ENCODE measurements around the gene MIDN.

DNA sequence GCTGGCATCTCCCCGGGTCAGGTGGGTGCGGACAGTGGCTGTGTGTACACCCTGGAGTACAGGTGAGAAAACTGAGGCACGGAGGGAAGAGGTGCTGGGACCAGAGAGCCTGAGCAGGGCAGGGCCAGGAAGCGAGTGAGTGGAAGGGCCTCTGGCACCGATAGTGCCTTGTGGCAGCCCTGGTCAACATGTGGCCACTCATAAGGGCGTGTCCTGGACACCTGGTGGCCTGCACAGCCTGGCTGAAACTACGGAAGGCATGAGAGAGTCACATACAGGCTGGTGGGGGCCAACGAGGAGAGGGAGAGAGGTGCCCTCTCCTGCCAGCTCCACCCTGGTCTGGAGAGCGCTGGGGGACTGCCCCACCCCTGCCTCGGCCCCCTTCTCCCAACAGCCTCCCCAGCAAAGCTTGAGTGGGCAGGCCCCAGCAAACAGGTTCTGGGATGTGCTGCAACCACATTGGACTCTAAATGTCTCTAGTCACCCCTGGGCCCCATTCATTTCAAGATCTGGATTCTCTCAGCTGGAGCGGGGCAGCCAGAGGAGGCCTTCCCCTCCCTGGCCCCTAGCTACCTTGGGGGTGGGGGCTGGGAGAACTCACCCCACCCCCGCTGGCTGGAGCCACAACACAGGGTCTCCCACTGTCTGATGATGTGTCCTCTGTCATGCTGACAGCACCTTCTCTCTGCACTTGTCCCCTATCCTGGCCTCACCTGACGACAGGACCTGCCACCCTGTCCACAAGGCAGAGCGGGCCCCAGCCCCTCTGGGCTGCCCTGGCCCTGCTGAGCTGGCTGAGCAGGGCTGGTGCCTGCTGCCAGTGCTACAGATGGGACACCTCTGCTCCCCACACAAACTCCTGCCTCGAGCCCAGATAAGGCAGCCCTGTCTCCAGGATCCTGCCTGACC is 16.4 kb upstream of the MIDN start:
- TF ChIP-seq POLR2AphosphoS5 (IDR thresholded peaks at IDR 0.05) (no peak), EP300 (IDR thresholded peaks at IDR 0.05) (no peak)
